ENCODE data around the gene CCDC92B.

Gene CCDC92B

GRCh38 chr17:2749058-2749783, at the start of gene CCDC92B:
CCDC92B (minus strand) TSS chr17:2749652; CDS start chr17:2735145, 14,507 bp downstream.
- Histone ChIP-seq H3K36me3 (replicated peaks) (no peaks in the 10 kb centered on the region), H3K4me3 (ENCODE audit: low read depth, low read length) (no peak within 1 kb of the TSS), H3K27me3 (replicated peaks) (peaks cover 29% of the 10 kb centered on the region), H3K27ac (no peak within 1 kb of the TSS)
- DNase-seq = no peak
- in situ Hi-C loops (cut with HindIII; ENCODE audit: low pct_ligation_motif_present, low sequenced_read_pairs) = no loop called here
- TF ChIP-seq CTCF (IDR thresholded peaks at IDR 0.05; ENCODE audit: low read depth, low read length, missing control alignments) = no peak

- Histone ChIP-seq H3K36me3 (replicated peaks) (no peaks in the 10 kb centered on the region), H3K27me3 (replicated peaks) (peaks cover 10% of the 10 kb centered on the region), H3K27ac (no peak overlapping the region), H3K4me3 (ENCODE audit: low read depth, low read length) (no peak overlapping the region)
- TF ChIP-seq CTCF (IDR thresholded peaks at IDR 0.05; ENCODE audit: low read depth, low read length, missing control alignments) = no peak
- no peak for DNase-seq
- in situ Hi-C loops (cut with HindIII; ENCODE audit: low pct_ligation_motif_present, low sequenced_read_pairs) = no loop called here
Measured at GRCh38 chr17:2798678-2799077, 49.2 kb upstream of the CCDC92B start.

GRCh38 chr17:2798188-2798587, 48.7 kb upstream of the CCDC92B start:
- in situ Hi-C loops (cut with HindIII; ENCODE audit: low pct_ligation_motif_present, low sequenced_read_pairs) = no loop called here
- no peak for DNase-seq
- TF ChIP-seq CTCF (IDR thresholded peaks at IDR 0.05; ENCODE audit: low read depth, low read length, missing control alignments) = no peak
- no peaks in the 10 kb centered on the region for H3K36me3 ChIP-seq (replicated peaks)
- H3K27me3 ChIP-seq (replicated peaks) = peaks cover 10% of the 10 kb centered on the region
- no peak overlapping the region for H3K27ac ChIP-seq
- H3K4me3 ChIP-seq (ENCODE audit: low read depth, low read length) = no peak overlapping the region

DNA sequence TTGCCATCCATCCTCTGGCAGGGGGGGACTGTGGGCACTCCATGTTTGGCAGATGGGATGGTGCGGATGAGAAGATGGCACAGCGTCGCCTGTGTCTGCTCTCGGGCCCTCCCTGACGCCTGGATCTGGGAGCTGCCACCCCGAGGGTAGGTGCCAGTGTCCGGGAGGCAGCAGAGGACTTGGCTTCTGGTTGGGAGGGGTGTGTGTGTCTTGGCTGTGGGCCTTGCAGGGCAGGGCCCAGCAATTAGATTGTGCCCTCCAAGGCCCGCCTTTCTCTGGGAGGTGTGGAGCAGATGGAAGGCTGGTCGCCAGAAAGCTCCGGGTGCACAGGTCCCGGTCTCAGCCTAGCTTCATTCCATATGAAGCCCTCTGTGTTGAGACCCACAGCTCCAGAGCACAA, 48.2 kb upstream of the CCDC92B start:
- no peak for DNase-seq
- H3K27me3 ChIP-seq (replicated peaks) = peaks cover 10% of the 10 kb centered on the region
- H3K36me3 ChIP-seq (replicated peaks) = no peaks in the 10 kb centered on the region
- in situ Hi-C loops (cut with HindIII; ENCODE audit: low pct_ligation_motif_present, low sequenced_read_pairs) = no loop called here
- no peak for TF ChIP-seq CTCF (IDR thresholded peaks at IDR 0.05; ENCODE audit: low read depth, low read length, missing control alignments)
- no peak overlapping the region for H3K4me3 ChIP-seq (ENCODE audit: low read depth, low read length)
- no peak overlapping the region for H3K27ac ChIP-seq

DNA sequence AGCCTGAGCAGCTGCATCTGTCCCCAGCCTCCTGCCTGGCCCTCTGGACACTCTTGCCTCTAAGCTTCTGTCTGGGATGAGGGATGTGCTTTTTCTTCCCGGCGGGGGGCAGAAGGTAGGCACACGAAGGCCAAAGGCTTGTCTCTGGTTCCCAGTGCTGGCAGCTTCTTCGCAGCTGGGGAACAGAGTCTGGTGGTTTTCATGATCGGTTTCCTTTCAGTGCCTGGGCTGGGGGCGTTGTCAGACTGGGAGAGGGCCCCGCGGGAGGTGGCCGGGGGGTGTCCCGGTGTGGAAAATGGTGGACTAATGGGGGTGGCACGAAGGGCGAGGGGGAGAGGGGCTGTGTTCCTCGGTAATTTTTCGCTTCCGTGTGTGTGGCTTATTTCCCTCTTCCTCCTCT, 47.8 kb upstream of the CCDC92B start:
- Histone ChIP-seq H3K36me3 (replicated peaks) (no peaks in the 10 kb centered on the region), H3K4me3 (ENCODE audit: low read depth, low read length) (no peak overlapping the region), H3K27ac (no peak overlapping the region), H3K27me3 (replicated peaks) (peaks cover 10% of the 10 kb centered on the region)
- no peak for TF ChIP-seq CTCF (IDR thresholded peaks at IDR 0.05; ENCODE audit: low read depth, low read length, missing control alignments)
- in situ Hi-C loops (cut with HindIII; ENCODE audit: low pct_ligation_motif_present, low sequenced_read_pairs) = no loop called here
- DNase-seq = no peak

Measured in brain microvascular endothelial cell (primary cell).